Endodermal cell (in vitro differentiated cells): ENCODE measurements around the gene CADM4. TPM values are rescaled to one million over a fixed set of nuclear protein-coding genes. Genes with fewer than 3 reads are reported as not detected.
"Not testable (repeated sequence)": the region's sequence is repeated elsewhere in the genome, so short reads cannot be mapped to it uniquely, and the experiment has no call there.

Source experiments
- DNase-seq: peaks from one replicate; pipeline ENCODE4 v3.0.0-alpha.2; 2017
- H3K27ac ChIP-seq: 2 replicates; pipeline ENCODE4 v1.5.1; 2013; ENCODE audit warnings: mild to moderate bottlenecking, low read depth, low read length, moderate library complexity
- H3K27me3 ChIP-seq: 2 replicates; pipeline ENCODE4 v1.6.1; 2013; ENCODE audit warnings: mild to moderate bottlenecking, low read length, moderate library complexity; ENCODE audit not compliant: insufficient read depth, control insufficient read depth, poor library complexity, severe bottlenecking
- H3K36me3 ChIP-seq: 2 replicates; pipeline ENCODE4 v1.7.0; 2013; ENCODE audit warnings: mild to moderate bottlenecking, low read length, moderate library complexity; ENCODE audit not compliant: control insufficient read depth, insufficient read depth
- H3K4me1 ChIP-seq: one replicate; pipeline ENCODE4 v1.7.0; 2013; ENCODE audit warnings: low read length; ENCODE audit not compliant: control insufficient read depth, insufficient read depth
- H3K4me3 ChIP-seq: 2 replicates; pipeline ENCODE4 v1.5.1; 2013; ENCODE audit warnings: mild to moderate bottlenecking, low read length, moderate library complexity
- H3K9ac ChIP-seq: 2 replicates; pipeline ENCODE4 v1.6.1; 2013; ENCODE audit warnings: mild to moderate bottlenecking, low read length, moderate library complexity; ENCODE audit not compliant: poor library complexity, severe bottlenecking; ENCODE audit errors: extremely low read depth
- H3K9me3 ChIP-seq: 2 replicates; pipeline ENCODE4 v1.6.1; 2013; ENCODE audit warnings: mild to moderate bottlenecking, low read length, moderate library complexity; ENCODE audit not compliant: control insufficient read depth
- H3K27ac Mint-ChIP-seq: 2 replicates; pipeline ENCODE4 v1.8.0; 2020; ENCODE audit warnings: mixed read lengths
- H3K27me3 Mint-ChIP-seq: 2 replicates; pipeline ENCODE4 v1.8.0; 2021; ENCODE audit warnings: mild to moderate bottlenecking, mixed read lengths; ENCODE audit not compliant: insufficient read depth
- H3K36me3 Mint-ChIP-seq: 2 replicates; pipeline ENCODE4 v1.8.0; 2020; ENCODE audit warnings: low read depth, mixed read lengths
- H3K4me1 Mint-ChIP-seq: 2 replicates; pipeline ENCODE4 v1.8.0; 2020; ENCODE audit warnings: mixed read lengths
- H3K4me3 Mint-ChIP-seq: 2 replicates; pipeline ENCODE4 v1.8.0; 2020; ENCODE audit warnings: mild to moderate bottlenecking, moderate library complexity, mixed read lengths
- H3K9me3 Mint-ChIP-seq: 2 replicates; pipeline ENCODE4 v1.8.0; 2020; ENCODE audit warnings: mild to moderate bottlenecking, mixed read lengths
- WGBS, 2 experiments: methylation state at CpG; one replicate each; pipeline versions ENCODE4 v1.1.5 to v1.1.7; 2013; ENCODE audit warnings: missing lambda C conversion rate in 2 of 2, mixed read lengths in 1 of 2; ENCODE audit not compliant: insufficient coverage in 1 of 2, insufficient read length in 1 of 2; 5-methylcytosine and 5-hydroxymethylcytosine counted together
- total RNA-seq, 2 donors: library from RNA; stranded (reverse); fragmentation: NEBNext Ultra II Directional in 1 of 2; extraction: Animal tissue kit (Norgen Biotek cat#: 25700) in 1 of 2; gene quantifications; 2 replicates in 1 of 2; 3 replicates in 1 of 2; pipeline ENCODE4 v1.2.1, GENCODE V29; 2021
- TF ChIP-seq, protein P1 (sequence below): fragments of 200-600 bp; sonication (generic); conservative IDR thresholded peaks from 2 replicates; pipeline ENCODE4 v1.5.0; 2021; ENCODE audit warnings: antibody characterized with exemption, mild to moderate bottlenecking

The CADM4 gene
- total RNA-seq, 2 donors from 2014 or later = 9.3 to 19.9 TPM

DNA sequence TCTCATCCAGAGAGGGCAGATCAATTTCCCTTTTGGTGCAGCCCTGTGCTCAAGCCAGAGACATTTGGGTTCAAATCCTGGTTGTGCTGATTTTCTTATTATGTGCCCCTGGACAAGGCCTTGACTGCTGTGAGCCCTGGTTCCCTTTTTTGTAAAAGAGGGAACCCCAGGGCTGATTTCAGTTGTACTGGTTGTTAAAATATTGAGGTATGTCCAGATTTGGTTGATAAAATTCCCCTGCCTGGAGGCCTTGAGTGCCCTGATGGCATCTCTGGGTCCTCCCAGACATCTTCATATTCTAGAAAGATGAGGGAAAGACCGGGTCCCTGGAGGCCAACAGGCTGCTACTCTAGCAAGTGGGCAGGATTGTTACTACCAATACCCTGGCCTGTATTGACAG, 44.7 kb upstream of the CADM4 start:
- no peaks in the 10 kb centered on the region for H3K4me1 ChIP-seq
- H3K9me3 ChIP-seq = no peaks in the 10 kb centered on the region
- no peak overlapping the region for H3K27ac Mint-ChIP-seq
- H3K27me3 ChIP-seq = no peaks in the 10 kb centered on the region
- no peak for DNase-seq
- H3K9ac ChIP-seq = no peak overlapping the region
- no peak overlapping the region for H3K27ac ChIP-seq
- no peak overlapping the region for H3K4me3 Mint-ChIP-seq
- peaks cover 8% of the 10 kb centered on the region for H3K4me1 Mint-ChIP-seq
- WGBS, 2 experiments = 87% methylated on average over 1 of the region's 1 CpG; no CpG with 5 or more reads in 1 of the 2 experiments
- H3K36me3 ChIP-seq = no peaks in the 10 kb centered on the region
- no peak overlapping the region for H3K4me3 ChIP-seq
- no peaks in the 10 kb centered on the region for H3K9me3 Mint-ChIP-seq
- TF ChIP-seq, protein P1, sequence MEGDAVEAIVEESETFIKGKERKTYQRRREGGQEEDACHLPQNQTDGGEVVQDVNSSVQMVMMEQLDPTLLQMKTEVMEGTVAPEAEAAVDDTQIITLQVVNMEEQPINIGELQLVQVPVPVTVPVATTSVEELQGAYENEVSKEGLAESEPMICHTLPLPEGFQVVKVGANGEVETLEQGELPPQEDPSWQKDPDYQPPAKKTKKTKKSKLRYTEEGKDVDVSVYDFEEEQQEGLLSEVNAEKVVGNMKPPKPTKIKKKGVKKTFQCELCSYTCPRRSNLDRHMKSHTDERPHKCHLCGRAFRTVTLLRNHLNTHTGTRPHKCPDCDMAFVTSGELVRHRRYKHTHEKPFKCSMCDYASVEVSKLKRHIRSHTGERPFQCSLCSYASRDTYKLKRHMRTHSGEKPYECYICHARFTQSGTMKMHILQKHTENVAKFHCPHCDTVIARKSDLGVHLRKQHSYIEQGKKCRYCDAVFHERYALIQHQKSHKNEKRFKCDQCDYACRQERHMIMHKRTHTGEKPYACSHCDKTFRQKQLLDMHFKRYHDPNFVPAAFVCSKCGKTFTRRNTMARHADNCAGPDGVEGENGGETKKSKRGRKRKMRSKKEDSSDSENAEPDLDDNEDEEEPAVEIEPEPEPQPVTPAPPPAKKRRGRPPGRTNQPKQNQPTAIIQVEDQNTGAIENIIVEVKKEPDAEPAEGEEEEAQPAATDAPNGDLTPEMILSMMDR = no peak
- peaks cover 8% of the 10 kb centered on the region for H3K27me3 Mint-ChIP-seq
- no peaks in the 10 kb centered on the region for H3K36me3 Mint-ChIP-seq

DNA sequence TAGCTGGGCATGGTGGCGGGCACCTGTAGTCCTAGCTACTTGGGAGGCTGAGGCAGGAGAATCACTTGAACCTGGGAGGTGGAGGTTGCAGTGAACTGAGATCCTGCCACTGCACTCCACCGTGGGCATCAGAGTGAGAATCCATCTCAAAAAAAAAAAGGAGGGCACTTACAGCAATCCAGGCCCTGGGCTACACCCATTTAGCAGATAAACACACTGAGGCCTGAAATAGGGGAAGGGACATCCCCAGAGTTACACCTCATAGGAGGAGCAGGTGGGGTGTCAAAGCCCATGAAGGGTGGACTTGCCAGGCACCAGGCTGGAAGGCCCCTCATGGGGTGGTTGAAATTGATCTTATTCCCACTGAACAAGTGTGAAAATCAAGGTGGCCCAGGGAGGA, 44.3 kb upstream of the CADM4 start:
- peaks cover 8% of the 10 kb centered on the region for H3K4me1 Mint-ChIP-seq
- no peaks in the 10 kb centered on the region for H3K9me3 ChIP-seq
- no peak for DNase-seq
- no peak overlapping the region for H3K27ac ChIP-seq
- no peaks in the 10 kb centered on the region for H3K36me3 ChIP-seq
- no peaks in the 10 kb centered on the region for H3K9me3 Mint-ChIP-seq
- H3K27me3 ChIP-seq = no peaks in the 10 kb centered on the region
- H3K4me1 ChIP-seq = no peaks in the 10 kb centered on the region
- H3K27me3 Mint-ChIP-seq = peaks cover 8% of the 10 kb centered on the region
- no peak overlapping the region for H3K27ac Mint-ChIP-seq
- TF ChIP-seq, protein P1 = no peak
- H3K4me3 ChIP-seq = no peak overlapping the region
- no peak overlapping the region for H3K4me3 Mint-ChIP-seq
- no peak overlapping the region for H3K9ac ChIP-seq
- H3K36me3 Mint-ChIP-seq = no peaks in the 10 kb centered on the region
- 89 to 92% methylated on average over 2 of the region's 2 CpGs for WGBS, 2 experiments

DNA sequence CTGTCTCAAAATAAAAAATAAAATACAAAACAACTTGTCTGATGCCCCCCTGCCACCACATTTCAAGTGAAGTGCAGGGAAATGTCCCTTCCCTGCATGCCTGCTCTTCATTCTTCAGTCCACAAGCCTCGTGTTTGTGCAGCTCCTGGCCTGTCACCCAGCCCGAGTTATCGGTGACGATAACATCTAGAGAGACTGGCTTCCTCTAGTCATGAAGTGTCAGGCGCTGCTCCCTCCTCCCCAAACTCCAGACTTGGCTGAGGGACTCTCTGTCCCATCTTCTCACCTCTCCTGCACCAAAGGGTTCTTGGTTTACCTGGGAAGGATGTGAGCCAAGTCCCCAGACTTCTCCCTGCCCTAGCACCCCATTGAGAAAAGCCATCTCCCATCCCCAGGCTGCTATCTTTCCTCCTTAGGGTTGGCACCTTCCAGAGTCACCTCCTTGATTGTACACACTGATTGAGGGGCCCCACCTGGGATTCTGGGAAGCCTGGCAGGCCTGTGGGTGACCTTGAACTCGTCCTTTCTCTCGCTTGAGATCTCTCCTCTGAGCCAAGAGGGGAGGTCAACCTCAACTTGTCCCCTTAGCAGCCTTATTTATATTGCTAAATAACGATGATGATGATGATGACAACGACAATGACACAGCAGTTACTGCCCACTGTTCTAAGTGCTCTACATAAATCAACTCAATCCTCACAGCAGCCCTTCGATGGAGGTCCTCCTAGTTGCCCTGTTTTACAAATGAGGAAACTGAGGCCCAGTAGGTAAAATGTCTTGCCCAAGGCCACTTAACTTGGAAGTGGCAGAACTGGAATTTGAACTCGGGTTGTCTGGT, 43.4 kb upstream of the CADM4 start:
- TF ChIP-seq, protein P1 = no peak

DNA sequence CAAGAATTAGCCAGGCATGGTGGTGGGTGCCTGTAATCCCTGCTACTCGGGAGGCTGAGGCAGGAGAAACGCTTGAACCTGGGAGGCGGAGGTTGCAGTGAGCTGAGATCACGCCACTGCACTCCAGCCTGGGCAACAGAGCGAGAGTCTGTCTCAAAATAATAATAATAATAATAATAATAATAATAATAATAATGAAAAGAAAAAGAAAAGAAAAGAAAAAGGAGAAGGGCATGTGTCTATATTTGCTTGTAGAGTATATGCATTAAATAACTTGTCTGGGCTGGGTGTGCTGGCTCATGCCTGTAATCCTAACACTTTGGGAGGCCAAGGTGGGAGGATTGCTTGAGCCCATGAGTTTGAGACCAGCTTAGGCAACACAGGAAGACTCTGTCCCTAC, 42.6 kb upstream of the CADM4 start:
- not testable (repeated sequence) for DNase-seq, H3K4me3 ChIP-seq, H3K4me1 Mint-ChIP-seq, H3K9ac ChIP-seq, H3K27ac ChIP-seq, H3K4me3 Mint-ChIP-seq, H3K27ac Mint-ChIP-seq, H3K27me3 ChIP-seq, H3K4me1 ChIP-seq, H3K9me3 Mint-ChIP-seq, H3K36me3 ChIP-seq, H3K9me3 ChIP-seq, H3K36me3 Mint-ChIP-seq
- peaks cover 14% of the 10 kb centered on the region for H3K27me3 Mint-ChIP-seq
- 100% methylated on average over 3 of the region's 5 CpGs; no CpG with 5 or more reads in 1 of the 2 experiments for WGBS, 2 experiments

More for the DNA sequence above, 43.4 kb upstream of the CADM4 start:
- no peak overlapping the region for H3K4me3 Mint-ChIP-seq
- H3K4me1 Mint-ChIP-seq = peaks cover 8% of the 10 kb centered on the region
- H3K9me3 Mint-ChIP-seq = no peaks in the 10 kb centered on the region
- Histone ChIP-seq H3K4me1 (no peaks in the 10 kb centered on the region), H3K9me3 (no peaks in the 10 kb centered on the region), H3K36me3 (no peaks in the 10 kb centered on the region), H3K4me3 (no peak overlapping the region), H3K27ac (no peak overlapping the region), H3K9ac (no peak overlapping the region), H3K27me3 (no peaks in the 10 kb centered on the region)
- peaks cover 11% of the 10 kb centered on the region for H3K27me3 Mint-ChIP-seq
- no peak overlapping the region for H3K27ac Mint-ChIP-seq
- H3K36me3 Mint-ChIP-seq = no peaks in the 10 kb centered on the region
- DNase-seq = no peak
- 76 to 85% methylated on average over 7 to 11 of the region's 11 CpGs for WGBS, 2 experiments
